Measurements from ENCODE around the gene GPBAR1. TPM values are rescaled to one million over a fixed set of nuclear protein-coding genes. Genes with fewer than 3 reads are reported as not detected.

The GPBAR1 gene
- total RNA-seq, 2 experiments from 2014 or later: 1.6 to 1.8 TPM

DNA sequence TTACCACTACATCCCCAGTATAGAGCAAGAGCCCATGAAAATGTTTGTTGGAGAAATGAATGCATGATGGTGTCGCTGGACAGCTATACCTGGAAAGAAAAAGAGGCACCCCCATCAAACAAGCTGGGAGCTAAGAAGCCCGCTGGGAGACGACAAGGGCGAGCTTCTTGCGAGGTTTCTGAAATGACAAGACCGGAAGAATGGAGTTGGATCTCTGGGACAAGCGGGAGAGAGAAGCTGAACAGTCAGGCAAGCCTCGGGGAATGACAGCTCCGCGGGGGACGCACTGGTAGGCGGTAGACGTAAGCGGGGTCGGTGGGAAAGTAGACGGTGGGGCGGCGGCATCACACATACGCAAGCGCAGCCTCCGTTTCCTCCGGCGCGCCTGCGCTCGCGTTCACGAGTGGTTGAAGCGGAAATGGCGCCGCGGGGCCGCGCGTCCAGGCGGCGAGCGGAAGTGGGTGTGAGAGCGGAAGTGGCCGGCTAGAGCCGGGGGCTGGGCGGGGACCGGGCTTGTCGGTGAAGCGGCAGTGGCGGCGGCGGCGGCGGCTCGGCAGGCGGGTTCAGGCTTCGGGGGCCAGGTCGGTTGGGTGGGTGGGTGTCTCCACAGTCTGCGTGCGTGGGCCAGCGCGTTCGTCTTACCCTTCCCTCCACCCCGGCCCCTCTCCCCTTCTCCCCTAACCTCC, 44.0 kb upstream of the GPBAR1 start, which contains the start of gene ARPC2:
ARPC2 (plus strand) TSS at position 516 of the 686 bp plus-strand sequence. CDS start 282 bp downstream, outside the sequence.
- Histone ChIP-seq H3K4me1 (ENCODE audit: insufficient read depth, low read length) (peaks cover 36% of the 10 kb centered on the region), H3K27ac (ENCODE audit: low read depth in 1 of 2, low read length in 2 of 2) (peak within 1 kb of the TSS; percentile 96 to 99), H3K9me3 (ENCODE audit: control insufficient read depth in 1 of 2, insufficient read depth in 1 of 2, low read length in 2 of 2) (no peaks in the 10 kb centered on the region), H3K27me3 (ENCODE audit: control insufficient read depth in 1 of 2, insufficient read depth in 2 of 2, low read length in 2 of 2) (no peaks in the 10 kb centered on the region), H3K4me3 (ENCODE audit: low read length) (peak within 1 kb of the TSS; percentile 80), H3K36me3 (ENCODE audit: insufficient read depth, low read length) (peaks cover 13% of the 10 kb centered on the region)
- DNase-seq (peak; percentile 90 to 98 (median 93)), ATAC-seq (ENCODE audit: poor library complexity) (peak; percentile 73)
- H3K27me3 Mint-ChIP-seq: no peaks in the 10 kb centered on the region
- no peaks in the 10 kb centered on the region for H3K9me3 Mint-ChIP-seq
- ChIA-PET POLR2A (interaction anchor here (0.6 to 6.8 kb wide), 12 partner anchors 11 to 1012 kb away, joined by 3 to 64 read pairs (median 4); partner anchors contain the start of genes AAMP, ANKZF1, ATG9A and PNKD), CTCF (interaction anchor here (1.4 kb wide), 1 partner anchor 14 kb away, joined by 5 read pairs; no protein-coding TSS in a partner anchor)
- intact Hi-C loops (cut with DNase I, micrococcal nuclease): loop anchor here (1.0 to 5.0 kb wide), 5 partner anchors 40 to 354 kb away; partner anchors contain the start of genes AAMP (in 2 of the 2), PNKD (in 2 of the 2) and CTDSP1 (in 1 of the 2)
- peaks cover 46% of the 10 kb centered on the region for H3K36me3 Mint-ChIP-seq (ENCODE audit: low read depth)
- H3K27ac Mint-ChIP-seq: peak within 1 kb of the TSS; percentile 96
- H3K4me1 Mint-ChIP-seq (ENCODE audit: low read depth): peaks cover 45% of the 10 kb centered on the region
- TF ChIP-seq, protein P1, sequence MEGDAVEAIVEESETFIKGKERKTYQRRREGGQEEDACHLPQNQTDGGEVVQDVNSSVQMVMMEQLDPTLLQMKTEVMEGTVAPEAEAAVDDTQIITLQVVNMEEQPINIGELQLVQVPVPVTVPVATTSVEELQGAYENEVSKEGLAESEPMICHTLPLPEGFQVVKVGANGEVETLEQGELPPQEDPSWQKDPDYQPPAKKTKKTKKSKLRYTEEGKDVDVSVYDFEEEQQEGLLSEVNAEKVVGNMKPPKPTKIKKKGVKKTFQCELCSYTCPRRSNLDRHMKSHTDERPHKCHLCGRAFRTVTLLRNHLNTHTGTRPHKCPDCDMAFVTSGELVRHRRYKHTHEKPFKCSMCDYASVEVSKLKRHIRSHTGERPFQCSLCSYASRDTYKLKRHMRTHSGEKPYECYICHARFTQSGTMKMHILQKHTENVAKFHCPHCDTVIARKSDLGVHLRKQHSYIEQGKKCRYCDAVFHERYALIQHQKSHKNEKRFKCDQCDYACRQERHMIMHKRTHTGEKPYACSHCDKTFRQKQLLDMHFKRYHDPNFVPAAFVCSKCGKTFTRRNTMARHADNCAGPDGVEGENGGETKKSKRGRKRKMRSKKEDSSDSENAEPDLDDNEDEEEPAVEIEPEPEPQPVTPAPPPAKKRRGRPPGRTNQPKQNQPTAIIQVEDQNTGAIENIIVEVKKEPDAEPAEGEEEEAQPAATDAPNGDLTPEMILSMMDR (IDR thresholded peaks at IDR 0.05): no peak
- peak within 1 kb of the TSS; percentile 95 for H3K4me3 Mint-ChIP-seq

DNA sequence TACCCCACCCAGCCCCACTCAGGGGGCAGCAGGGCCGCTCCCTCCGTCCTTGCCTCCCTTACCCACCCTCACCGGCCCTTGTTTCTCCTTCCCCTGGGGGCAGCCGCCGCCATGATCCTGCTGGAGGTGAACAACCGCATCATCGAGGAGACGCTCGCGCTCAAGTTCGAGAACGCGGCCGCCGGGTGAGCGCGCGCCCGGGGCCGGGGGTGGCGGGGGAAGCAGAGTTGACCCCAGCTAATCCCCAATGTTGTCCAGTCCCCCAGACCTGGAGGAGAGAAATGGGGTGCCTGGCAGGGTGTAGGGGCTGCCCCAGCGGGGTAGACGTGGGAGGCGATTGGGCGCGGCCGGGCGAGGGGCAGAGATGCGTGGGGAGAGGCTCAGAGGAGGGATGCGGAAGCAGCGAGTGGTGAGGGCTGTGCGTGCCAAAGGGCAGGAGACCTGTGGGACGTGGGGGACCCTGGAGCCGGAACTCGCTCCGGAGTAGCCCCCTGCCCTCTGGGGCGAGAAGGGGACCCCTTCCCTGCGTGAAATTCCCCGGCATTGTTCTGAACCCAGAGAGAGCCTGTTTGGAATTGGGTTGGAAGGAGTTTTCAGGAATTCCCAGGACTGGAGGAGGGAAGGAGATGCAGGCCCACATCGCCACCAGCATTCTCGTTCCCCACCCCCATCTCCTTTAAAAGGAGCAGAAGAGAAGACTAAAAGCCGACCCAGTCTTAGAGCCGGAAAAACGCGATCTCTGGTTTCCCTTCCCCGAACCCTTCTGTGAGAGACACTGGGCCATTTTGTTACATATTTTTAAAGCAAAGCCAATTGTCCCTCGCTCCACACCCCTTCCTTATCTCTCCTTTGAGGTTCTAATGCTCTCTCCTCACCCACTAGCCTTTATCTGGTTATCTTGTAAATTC, 43.2 kb upstream of the GPBAR1 start:
- Histone ChIP-seq H3K9me3 (ENCODE audit: control insufficient read depth in 1 of 2, insufficient read depth in 1 of 2, low read length in 2 of 2) (no peaks in the 10 kb centered on the region), H3K27ac (ENCODE audit: low read depth in 1 of 2, low read length in 2 of 2) (peak overlapping the region; percentile 96 to 99), H3K27me3 (ENCODE audit: control insufficient read depth in 1 of 2, insufficient read depth in 2 of 2, low read length in 2 of 2) (no peaks in the 10 kb centered on the region), H3K4me1 (ENCODE audit: insufficient read depth, low read length) (peaks cover 44% of the 10 kb centered on the region), H3K36me3 (ENCODE audit: insufficient read depth, low read length) (peaks cover 20% of the 10 kb centered on the region), H3K4me3 (ENCODE audit: low read length) (peak overlapping the region; percentile 80)
- ChIA-PET POLR2A (interaction anchor here (1.4 to 6.8 kb wide), 6 partner anchors 10 to 179 kb away, joined by 6 to 64 read pairs (median 12); partner anchors contain the start of genes AAMP and PNKD), CTCF (no interaction called here)
- peak overlapping the region; percentile 96 for H3K27ac Mint-ChIP-seq
- TF ChIP-seq, protein P1 (IDR thresholded peaks at IDR 0.05): no peak
- peak overlapping the region; percentile 95 for H3K4me3 Mint-ChIP-seq
- H3K36me3 Mint-ChIP-seq (ENCODE audit: low read depth): peaks cover 53% of the 10 kb centered on the region
- no peaks in the 10 kb centered on the region for H3K9me3 Mint-ChIP-seq
- peak; percentile 47 for ATAC-seq (ENCODE audit: poor library complexity)
- DNase-seq: peak; percentile 35 to 82 (median 55)
- no peaks in the 10 kb centered on the region for H3K27me3 Mint-ChIP-seq
- peaks cover 53% of the 10 kb centered on the region for H3K4me1 Mint-ChIP-seq (ENCODE audit: low read depth)
- intact Hi-C loops (cut with DNase I, micrococcal nuclease): loop anchor here (1.0 to 5.0 kb wide), 7 partner anchors 12 to 353 kb away; partner anchors contain the start of genes AAMP (in 2 of the 2), PNKD (in 2 of the 2) and CTDSP1 (in 1 of the 2)

Measured in CD4-positive, alpha-beta T cell (primary cell).